NCI-H2227 (cell line): ENCODE measurements around the gene EYS.

Experiments used
- DNase-seq: peaks from one replicate; lab custom pipeline; 2025; ENCODE audit not compliant: unreplicated experiment; lab: John Stamatoyannopoulos, UW

Gene EYS

GRCh38 chr6:64376394-64376793, 1330.6 kb downstream of the EYS start:
- no peak for DNase-seq

- DNase-seq, result no peak
These were observed 1349.6 kb downstream of the EYS start for GRCh38 chr6:64357430-64357829.

GRCh38 chr6:64347411-64347810, 1359.6 kb downstream of the EYS start:
- DNase-seq, result no peak

- no peak for DNase-seq
These were observed 1371.8 kb downstream of the EYS start for GRCh38 chr6:64335195-64335594.

- DNase-seq, result no peak
These were observed 1372.4 kb downstream of the EYS start for GRCh38 chr6:64334636-64335035.

GRCh38 chr6:64330694-64331307, 1376.2 kb downstream of the EYS start:
- DNase-seq, result peak; percentile 42

- no peak for DNase-seq
These were observed 1380.1 kb downstream of the EYS start for GRCh38 chr6:64326939-64327338.

- DNase-seq, result no peak
These were observed 1381.9 kb downstream of the EYS start for GRCh38 chr6:64325093-64325492.

- DNase-seq, result no peak
These were observed 1396.8 kb downstream of the EYS start for GRCh38 chr6:64310214-64310613.

GRCh38 chr6:64301307-64302236, 1405.5 kb downstream of the EYS start:
- DNase-seq, result no peak

- no peak for DNase-seq
These were observed 1407.8 kb downstream of the EYS start for GRCh38 chr6:64299176-64299575.

- DNase-seq, result no peak
These were observed 1413.0 kb downstream of the EYS start for GRCh38 chr6:64294034-64294433.

- DNase-seq, result no peak
These were observed 1413.7 kb downstream of the EYS start for GRCh38 chr6:64293298-64293697.

GRCh38 chr6:64290867-64291266, 1416.2 kb downstream of the EYS start:
- DNase-seq, result no peak

GRCh38 chr6:64289931-64290330, 1417.1 kb downstream of the EYS start:
- DNase-seq, result no peak

- DNase-seq, result no peak
These were observed 1418.7 kb downstream of the EYS start for GRCh38 chr6:64288351-64288750.

- no peak for DNase-seq
These were observed 1425.9 kb downstream of the EYS start for GRCh38 chr6:64281167-64281566.

- DNase-seq, result peak; percentile 37
These were observed 1426.5 kb downstream of the EYS start for GRCh38 chr6:64280569-64280968.

- no peak for DNase-seq
These were observed 1436.9 kb downstream of the EYS start for GRCh38 chr6:64270083-64270482.

- DNase-seq, result no peak
These were observed 1440.6 kb downstream of the EYS start for GRCh38 chr6:64266351-64266821.

- DNase-seq, result no peak
These were observed 1443.2 kb downstream of the EYS start for GRCh38 chr6:64263778-64264177.

- DNase-seq, result no peak
These were observed 1447.7 kb downstream of the EYS start for GRCh38 chr6:64259372-64259771.
